Peyer's patch (tissue), 4 donors: ENCODE results near the gene PRSS33.

Experiments used
- POLR2A ChIP-seq, 2 donors: fragments of 450-650 bp; IDR thresholded peaks; one replicate each; pipeline ENCODE4 v1.5.1; 2017; ENCODE audit warnings: antibody characterized with exemption in 2 of 2, mild to moderate bottlenecking in 2 of 2, moderate library complexity in 2 of 2
- TF ChIP-seq, protein P1 (sequence below), 6 experiments: fragments of 450-650 bp in 4 of 6; fragments of 200-600 bp in 2 of 6; sonication (generic) in 1 of 6; IDR thresholded peaks; one replicate each; pipeline ENCODE4 v1.5.1; 2017 to 2019; ENCODE audit warnings: antibody characterized with exemption in 6 of 6, mild to moderate bottlenecking in 3 of 6, moderate library complexity in 1 of 6

DNA sequence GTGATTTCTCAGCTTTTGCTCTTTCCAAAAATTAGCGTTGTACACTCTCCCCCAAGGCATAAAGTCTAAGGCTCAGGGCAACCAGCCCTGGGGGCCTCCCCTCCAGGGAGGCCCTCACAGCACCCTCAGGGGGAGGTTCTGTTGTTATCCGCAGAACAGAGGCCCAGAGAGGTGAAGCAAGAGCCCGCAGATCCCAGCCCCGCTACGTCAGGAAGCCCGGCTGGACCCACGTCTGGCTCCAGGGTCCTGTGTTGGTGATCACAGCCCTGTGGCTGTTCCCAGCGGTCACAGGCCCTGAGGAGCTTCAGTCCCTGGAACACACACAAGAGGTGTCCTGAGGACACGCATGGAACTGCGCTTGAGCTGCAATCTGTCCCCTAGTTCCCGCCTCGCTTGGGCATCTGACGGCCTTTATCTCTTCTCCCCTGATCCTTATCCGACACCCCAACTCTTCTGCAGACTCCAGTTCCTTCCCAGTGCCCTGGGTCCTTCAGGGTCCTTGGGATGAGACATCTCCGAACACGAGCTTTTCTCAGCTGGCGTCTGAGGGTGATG is 41.6 kb upstream of the PRSS33 start:
- TF ChIP-seq, protein P1, sequence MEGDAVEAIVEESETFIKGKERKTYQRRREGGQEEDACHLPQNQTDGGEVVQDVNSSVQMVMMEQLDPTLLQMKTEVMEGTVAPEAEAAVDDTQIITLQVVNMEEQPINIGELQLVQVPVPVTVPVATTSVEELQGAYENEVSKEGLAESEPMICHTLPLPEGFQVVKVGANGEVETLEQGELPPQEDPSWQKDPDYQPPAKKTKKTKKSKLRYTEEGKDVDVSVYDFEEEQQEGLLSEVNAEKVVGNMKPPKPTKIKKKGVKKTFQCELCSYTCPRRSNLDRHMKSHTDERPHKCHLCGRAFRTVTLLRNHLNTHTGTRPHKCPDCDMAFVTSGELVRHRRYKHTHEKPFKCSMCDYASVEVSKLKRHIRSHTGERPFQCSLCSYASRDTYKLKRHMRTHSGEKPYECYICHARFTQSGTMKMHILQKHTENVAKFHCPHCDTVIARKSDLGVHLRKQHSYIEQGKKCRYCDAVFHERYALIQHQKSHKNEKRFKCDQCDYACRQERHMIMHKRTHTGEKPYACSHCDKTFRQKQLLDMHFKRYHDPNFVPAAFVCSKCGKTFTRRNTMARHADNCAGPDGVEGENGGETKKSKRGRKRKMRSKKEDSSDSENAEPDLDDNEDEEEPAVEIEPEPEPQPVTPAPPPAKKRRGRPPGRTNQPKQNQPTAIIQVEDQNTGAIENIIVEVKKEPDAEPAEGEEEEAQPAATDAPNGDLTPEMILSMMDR (IDR thresholded peaks at IDR 0.05): no peak
- TF ChIP-seq POLR2A (IDR thresholded peaks at IDR 0.05): no peak
